ENCODE measurements around the gene SLC6A13. TPM values are rescaled to one million over a fixed set of nuclear protein-coding genes. Genes with fewer than 3 reads are reported as not detected.

SLC6A13 gene
- total and polyA plus RNA-seq, 10 of the 15 experiments (the other 5 are each of a cell fraction or from before 2014, with no cell fraction given): 0.18 to 1.2 (median 0.20) TPM; not detected in 3

DNA sequence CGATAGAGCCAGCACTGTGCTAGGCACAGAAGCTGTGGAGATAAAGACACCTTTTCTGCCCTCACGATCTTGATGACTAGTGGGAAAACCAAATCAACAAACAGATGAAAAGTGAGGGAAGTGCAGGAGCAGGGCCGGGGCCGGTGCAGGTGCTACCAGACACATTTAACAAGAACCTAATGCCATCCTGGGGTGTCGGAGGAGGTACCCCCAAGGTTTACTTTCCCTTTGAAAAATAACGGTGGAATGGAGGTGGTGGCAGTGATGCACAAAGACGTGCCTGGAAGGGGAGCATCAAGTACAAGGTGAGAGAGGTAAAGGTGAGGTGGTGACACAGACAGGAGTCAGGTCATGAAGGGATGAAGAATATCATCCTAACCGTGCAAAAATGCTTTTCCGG lies 22.1 kb downstream of the SLC6A13 start:
- Histone ChIP-seq H3K79me2 (ENCODE audit: control insufficient read depth, insufficient read depth, low read length) (no peaks in the 10 kb centered on the region), H3K4me2 (ENCODE audit: control insufficient read depth, insufficient read depth) (no peak overlapping the region), H3K27me3 (replicated peaks in 1 of 2; ENCODE audit: control insufficient read depth in 2 of 2, insufficient read depth in 2 of 2, low read length in 1 of 2) (no peaks in the 10 kb centered on the region), H4K20me1 (ENCODE audit: control insufficient read depth, insufficient read depth) (no peaks in the 10 kb centered on the region), H3K4me3 (no peak overlapping the region), H3K9ac (ENCODE audit: control insufficient read depth, insufficient read depth, low read length) (no peak overlapping the region), H3K36me3 (ENCODE audit: control insufficient read depth in 2 of 2, insufficient read depth in 2 of 2, low read length in 1 of 2) (no peaks in the 10 kb centered on the region), H2AFZ (ENCODE audit: control insufficient read depth, low read depth, low read length) (no peak overlapping the region), H3K4me1 (ENCODE audit: control insufficient read depth, insufficient read depth, low read length) (no peaks in the 10 kb centered on the region), H3K27ac (ENCODE audit: control insufficient read depth, insufficient read depth) (no peak overlapping the region), H3K9me3 (replicated peaks; ENCODE audit: control insufficient read depth, insufficient read depth, low read length) (peaks cover 4% of the 10 kb centered on the region; the same call in 2 of the 3 replicates)
- ChIA-PET CTCF (no interaction called here), RAD21 (ENCODE audit: unreplicated experiment) (no interaction called here), POLR2A (no interaction called here), SMC1A (ENCODE audit: uncharacterized antibody, unreplicated experiment) (no interaction called here)
- 51% methylated on average over 9 of the region's 9 CpGs for WGBS (ENCODE audit: insufficient coverage, insufficient replicate concordance, low lambda C conversion rate, missing lambda C conversion rate)
- no TSS peak for BruUV-seq (replicated peaks)
- intact Hi-C loops (cut with micrococcal nuclease; ENCODE audit: unreplicated experiment) (no loop called here), in situ Hi-C loops (cut with MboI) (no loop called here)
- no peak for TF ChIP-seq ASH2L (IDR thresholded peaks at IDR 0.05; ENCODE audit: borderline replicate concordance, low read depth)
- TF ChIP-seq ZBED1 (IDR thresholded peaks at IDR 0.05; ENCODE audit: borderline replicate concordance): no peak
- no peak for TF ChIP-seq MEF2B (IDR thresholded peaks at IDR 0.05; ENCODE audit: partially characterized antibody, poor library complexity, severe bottlenecking)
- TF ChIP-seq SREBF1 (IDR thresholded peaks at IDR 0.05; ENCODE audit: low read length): no peak
- TF ChIP-seq TCF12 (IDR thresholded peaks at IDR 0.05; ENCODE audit: low read depth, low read length): no peak
- TF ChIP-seq JUND (IDR thresholded peaks at IDR 0.05; ENCODE audit: low read depth, low read length): no peak
- no peak for TF ChIP-seq MXI1 (IDR thresholded peaks at IDR 0.05; ENCODE audit: low read depth, low read length)
- TF ChIP-seq BACH1 (IDR thresholded peaks at IDR 0.05; ENCODE audit: borderline replicate concordance): no peak
- no peak for DNase-seq (ENCODE audit: low read depth, low spot score)
- ATAC-seq: no peak
- FAIRE-seq: no peak

DNA sequence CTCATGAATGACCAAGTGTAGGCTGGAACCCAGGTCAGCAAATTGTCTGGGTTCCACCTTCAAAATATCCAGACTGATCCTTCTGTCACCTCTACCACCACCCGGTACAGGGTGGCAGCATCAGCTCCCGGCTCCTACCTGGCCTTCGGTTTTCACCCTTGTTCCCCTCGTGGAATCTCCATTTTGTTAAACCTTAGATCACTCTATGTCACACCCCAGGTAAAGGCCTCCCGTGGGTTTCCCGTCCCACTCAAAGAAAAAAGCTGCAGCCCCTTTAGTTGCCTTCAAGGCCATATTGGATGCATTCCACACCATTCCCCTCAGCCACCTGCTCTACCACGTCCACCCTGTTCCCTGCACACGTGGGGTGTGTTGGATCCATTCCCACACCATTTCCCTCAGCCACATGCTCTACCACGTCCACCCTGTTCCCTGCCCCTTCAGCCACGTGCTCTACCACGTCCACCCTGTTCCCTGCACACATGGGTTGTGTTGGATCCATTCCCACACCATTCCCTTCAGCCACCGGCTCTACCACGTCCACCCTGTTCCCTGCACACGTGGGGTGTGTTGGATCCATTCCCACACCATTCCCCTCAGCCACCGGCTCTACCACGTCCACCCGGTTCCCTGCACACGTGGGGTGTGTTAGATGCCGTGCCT lies 23.8 kb downstream of the SLC6A13 start:
- no peak for ATAC-seq
- no TSS peak for BruUV-seq (replicated peaks)
- FAIRE-seq: no peak
- no peak for DNase-seq (ENCODE audit: low read depth, low spot score)
- ChIA-PET SMC1A (ENCODE audit: uncharacterized antibody, unreplicated experiment) (no interaction called here), RAD21 (ENCODE audit: unreplicated experiment) (no interaction called here), CTCF (no interaction called here), POLR2A (no interaction called here)
- Histone ChIP-seq H4K20me1 (ENCODE audit: control insufficient read depth, insufficient read depth) (no peaks in the 10 kb centered on the region), H3K36me3 (ENCODE audit: control insufficient read depth in 2 of 2, insufficient read depth in 2 of 2, low read length in 1 of 2) (no peaks in the 10 kb centered on the region), H3K27me3 (replicated peaks in 1 of 2; ENCODE audit: control insufficient read depth in 2 of 2, insufficient read depth in 2 of 2, low read length in 1 of 2) (no peaks in the 10 kb centered on the region), H3K9ac (ENCODE audit: control insufficient read depth, insufficient read depth, low read length) (no peak overlapping the region), H2AFZ (ENCODE audit: control insufficient read depth, low read depth, low read length) (no peak overlapping the region), H3K4me1 (ENCODE audit: control insufficient read depth, insufficient read depth, low read length) (no peaks in the 10 kb centered on the region), H3K9me3 (replicated peaks; ENCODE audit: control insufficient read depth, insufficient read depth, low read length) (peaks cover 6% of the 10 kb centered on the region; the same call in 2 of the 3 replicates), H3K79me2 (ENCODE audit: control insufficient read depth, insufficient read depth, low read length) (no peaks in the 10 kb centered on the region), H3K4me3 (no peak overlapping the region), H3K27ac (ENCODE audit: control insufficient read depth, insufficient read depth) (no peak overlapping the region), H3K4me2 (ENCODE audit: control insufficient read depth, insufficient read depth) (no peak overlapping the region)
- in situ Hi-C loops (cut with MboI) (no loop called here), intact Hi-C loops (cut with micrococcal nuclease; ENCODE audit: unreplicated experiment) (no loop called here)
- WGBS (ENCODE audit: insufficient coverage, insufficient replicate concordance, low lambda C conversion rate, missing lambda C conversion rate): 20% methylated on average over 16 of the region's 19 CpGs
- TF ChIP-seq SPI1 (IDR thresholded peaks at IDR 0.05; ENCODE audit: borderline replicate concordance, insufficient read depth, low read depth, low read length) (no peak), SUPT20H (IDR thresholded peaks at IDR 0.05; ENCODE audit: borderline replicate concordance, control insufficient read depth, low read depth, low read length) (no peak), NR2C1 (IDR thresholded peaks at IDR 0.05) (no peak), PAX8 (IDR thresholded peaks at IDR 0.05) (no peak), POLR2A (IDR thresholded peaks at IDR 0.05; ENCODE audit: low read depth, low read length) (no peak), SIX5 (IDR thresholded peaks at IDR 0.05; ENCODE audit: low read depth, low read length, severe bottlenecking) (no peak)
- TF ChIP-seq, protein P1, sequence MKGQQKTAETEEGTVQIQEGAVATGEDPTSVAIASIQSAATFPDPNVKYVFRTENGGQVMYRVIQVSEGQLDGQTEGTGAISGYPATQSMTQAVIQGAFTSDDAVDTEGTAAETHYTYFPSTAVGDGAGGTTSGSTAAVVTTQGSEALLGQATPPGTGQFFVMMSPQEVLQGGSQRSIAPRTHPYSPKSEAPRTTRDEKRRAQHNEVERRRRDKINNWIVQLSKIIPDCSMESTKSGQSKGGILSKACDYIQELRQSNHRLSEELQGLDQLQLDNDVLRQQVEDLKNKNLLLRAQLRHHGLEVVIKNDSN (IDR thresholded peaks at IDR 0.05; ENCODE audit: borderline replicate concordance, extremely low read length, insufficient read depth, low read depth, low read length): no peak
